GM12892 (cell line): ENCODE results near the gene ARHGAP24.

Experiments
- POLR2A ChIP-seq: IDR thresholded peaks from 2 replicates; pipeline ENCODE4 v1.6.1; 2011; ENCODE audit warnings: low read depth, low read length, control low read depth
- POLR2AphosphoS5 ChIP-seq: IDR thresholded peaks from 2 replicates; pipeline ENCODE4 v1.6.1; 2011; ENCODE audit warnings: low read depth, low read length, control low read depth
- TAF1 ChIP-seq: IDR thresholded peaks from 2 replicates; pipeline ENCODE4 v1.6.1; 2011; ENCODE audit warnings: low read depth, mild to moderate bottlenecking, control low read depth, low read length, borderline replicate concordance

DNA sequence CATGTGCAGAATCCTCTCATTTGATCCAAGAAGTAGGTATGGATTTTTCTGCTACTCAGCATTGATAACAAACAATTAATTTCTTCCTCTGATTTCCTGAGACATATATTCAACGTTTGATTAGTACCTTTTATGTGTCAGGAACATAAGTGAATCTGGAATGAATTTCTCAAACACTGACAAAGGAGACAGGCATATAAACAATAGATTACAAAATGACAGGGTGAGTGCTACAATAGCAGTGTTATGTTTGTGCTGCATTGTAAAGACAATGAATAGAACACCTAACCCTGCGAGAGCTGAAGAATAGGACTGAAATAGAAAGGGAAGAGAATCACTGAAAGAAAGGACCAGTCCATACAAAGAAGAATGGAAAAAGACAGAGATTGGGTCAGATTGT is 52.9 kb downstream of the ARHGAP24 start:
- no peak for TF ChIP-seq POLR2A
- TF ChIP-seq POLR2AphosphoS5: no peak
- TF ChIP-seq TAF1: no peak
